ENCODE results near the gene PDCD1.

PDCD1 gene

GRCh38 chr2:241870081-241870541 lies 11.4 kb upstream of the PDCD1 start:
- H3K4me3 ChIP-seq (ENCODE audit: low read length), result no peak overlapping the region
- no peak for DNase-seq (ENCODE audit: low read depth)
- TF ChIP-seq CTCF (conservative IDR thresholded peaks at IDR 0.05; ENCODE audit: low read length), result no peak

GRCh38 chr2:241869087-241869961 lies 10.6 kb upstream of the PDCD1 start, which contains the start of gene RTP5:
TSS of gene RTP5 (plus strand) at chr2:241869729. CDS start at chr2:241869757, 28 bp downstream.
- DNase-seq (ENCODE audit: low read depth), result no peak

GRCh38 chr2:241868661-241869081 lies 10.0 kb upstream of the PDCD1 start:
- H3K4me3 ChIP-seq (ENCODE audit: low read length), result no peak overlapping the region
- DNase-seq (ENCODE audit: low read depth), result no peak
- TF ChIP-seq CTCF (conservative IDR thresholded peaks at IDR 0.05; ENCODE audit: low read length), result no peak

More at GRCh38 chr2:241869087-241869961, 10.6 kb upstream of the PDCD1 start, which contains the start of gene RTP5:
- no peak for TF ChIP-seq CTCF (conservative IDR thresholded peaks at IDR 0.05; ENCODE audit: low read length)
- H3K4me3 ChIP-seq (ENCODE audit: low read length), result no peak within 1 kb of the TSS

GRCh38 chr2:241867776-241868420 lies 9.2 kb upstream of the PDCD1 start:
- DNase-seq (ENCODE audit: low read depth), result no peak
- H3K4me3 ChIP-seq (ENCODE audit: low read length), result no peak overlapping the region
- TF ChIP-seq CTCF (conservative IDR thresholded peaks at IDR 0.05; ENCODE audit: low read length), result no peak

GRCh38 chr2:241866790-241867645 lies 8.3 kb upstream of the PDCD1 start:
- no peak for TF ChIP-seq CTCF (conservative IDR thresholded peaks at IDR 0.05; ENCODE audit: low read length)
- DNase-seq (ENCODE audit: low read depth), result no peak
- H3K4me3 ChIP-seq (ENCODE audit: low read length), result no peak overlapping the region

- no peak overlapping the region for H3K4me3 ChIP-seq (ENCODE audit: low read length)
- TF ChIP-seq CTCF (conservative IDR thresholded peaks at IDR 0.05; ENCODE audit: low read length), result no peak
- no peak for DNase-seq (ENCODE audit: low read depth)
These were observed 7.5 kb upstream of the PDCD1 start for GRCh38 chr2:241865957-241866789.

Measured in AG10803 (cell line).